Measurements from ENCODE around the gene BTBD1.

Gene BTBD1

GRCh38 chr15:83066734-83067637 lies at the start of gene BTBD1:
BTBD1 (minus strand) TSS chr15:83067252; CDS start chr15:83067151, 101 bp downstream.
- DNase-seq = peak; percentile 96

DNA sequence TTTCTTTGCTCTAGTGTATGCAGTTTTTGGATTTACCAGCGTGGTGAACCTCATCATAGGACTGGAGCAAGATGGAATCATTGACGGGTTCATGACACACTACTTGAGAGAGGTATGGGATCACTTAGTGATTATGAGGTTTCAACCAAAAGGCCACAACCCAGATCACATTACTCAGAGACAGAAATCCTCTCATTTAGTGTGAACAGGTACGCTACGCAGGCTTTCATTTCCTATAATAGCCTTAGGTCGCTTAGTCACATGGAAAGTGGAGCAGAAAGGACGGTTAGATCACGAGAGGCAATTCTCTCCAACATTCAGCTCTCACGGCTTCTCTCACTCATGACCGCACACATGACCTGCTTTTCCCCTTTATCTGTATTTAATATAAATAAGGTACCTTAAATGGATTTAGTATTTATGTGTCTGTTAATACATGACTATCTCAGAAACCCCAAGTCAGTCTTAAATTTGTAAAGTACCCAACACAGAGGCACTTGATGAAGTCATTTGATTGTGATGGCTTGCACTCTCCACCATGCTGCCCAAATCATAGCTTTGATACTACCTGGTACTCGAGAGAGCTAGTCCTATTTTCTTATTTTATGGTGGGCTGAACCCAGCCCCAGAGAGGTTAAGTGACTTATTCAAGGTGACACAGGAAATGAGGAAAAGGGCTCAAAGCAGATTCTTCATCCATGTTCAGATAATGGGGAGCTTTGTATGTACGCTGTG lies 48.9 kb upstream of the BTBD1 start:
- DNase-seq = no peak

DNA sequence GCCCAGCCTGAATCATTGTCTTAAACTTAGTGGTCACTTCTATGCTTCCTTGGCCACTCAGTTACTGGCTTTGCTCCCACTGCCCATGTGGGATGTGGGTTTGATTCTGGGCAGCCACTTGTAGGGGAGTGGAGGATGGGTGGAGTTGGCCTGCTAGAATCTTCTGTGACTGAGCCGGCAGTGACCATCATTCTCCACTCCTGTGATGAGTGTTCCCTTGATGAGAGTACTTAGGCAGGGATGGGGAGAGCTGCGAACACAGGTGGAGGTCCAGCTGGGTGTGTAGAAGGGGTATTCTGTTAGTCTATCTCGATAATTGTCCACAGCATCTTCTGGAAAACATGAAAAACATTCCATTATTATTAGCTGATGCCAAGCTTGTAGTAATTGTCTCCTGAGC lies 48.4 kb upstream of the BTBD1 start:
- no peak for DNase-seq

DNA sequence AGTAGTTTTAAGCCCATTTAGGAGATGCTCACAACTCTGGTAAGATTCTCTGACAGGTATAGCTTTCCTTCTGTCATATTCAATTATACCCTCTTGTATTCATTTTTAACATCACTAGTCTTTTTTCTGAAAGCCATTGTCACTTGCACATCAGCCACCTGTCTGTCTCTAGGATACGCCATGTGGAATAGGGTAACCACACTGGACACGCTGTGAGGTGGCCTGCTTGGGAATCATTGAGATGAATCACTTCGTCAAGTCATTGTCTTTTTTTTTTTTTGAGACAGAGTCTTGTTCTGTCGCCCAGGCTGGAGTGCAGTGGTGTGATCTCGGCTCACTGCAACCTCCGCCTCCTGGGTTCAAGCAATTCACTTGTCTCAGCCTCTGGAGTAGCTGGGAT lies 47.8 kb upstream of the BTBD1 start:
- no peak for DNase-seq

DNA sequence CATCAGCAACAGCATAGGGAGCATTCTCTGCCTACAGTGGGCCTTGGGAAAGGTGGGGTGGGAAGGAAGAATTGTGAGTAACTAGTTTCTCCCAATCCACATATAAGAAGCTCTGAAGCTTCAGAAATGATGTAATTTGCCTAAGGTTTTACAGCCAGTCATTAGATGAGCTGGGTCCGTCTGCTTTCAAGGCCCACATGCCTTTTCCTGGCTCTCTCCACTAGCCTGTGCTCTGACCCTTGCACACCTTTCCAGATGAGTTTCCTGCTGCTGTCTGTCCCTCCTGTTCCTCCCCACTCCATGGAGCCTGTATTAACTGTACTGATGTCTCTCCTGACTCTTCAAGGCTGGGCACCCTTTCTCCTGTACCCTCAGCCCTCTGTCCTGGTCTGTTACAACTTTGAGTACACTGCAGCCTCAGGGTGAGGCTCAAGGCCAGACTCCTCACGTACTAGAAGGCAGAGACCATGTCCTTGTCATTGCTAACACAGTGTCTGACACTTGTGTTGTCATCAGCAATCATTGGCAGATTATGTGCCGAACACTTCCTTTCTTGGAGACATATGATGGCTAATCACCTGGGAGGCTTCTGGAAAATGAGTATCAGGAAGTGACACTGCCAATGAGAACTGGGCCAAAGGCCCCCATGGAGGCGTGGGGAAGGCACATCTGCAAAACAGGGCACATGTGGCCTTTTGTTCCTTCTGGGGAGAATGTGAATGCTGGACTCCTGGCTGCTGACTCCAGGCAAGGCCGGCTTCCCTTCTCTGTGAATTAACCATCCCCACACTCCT lies 47.0 kb upstream of the BTBD1 start:
- no peak for DNase-seq

DNA sequence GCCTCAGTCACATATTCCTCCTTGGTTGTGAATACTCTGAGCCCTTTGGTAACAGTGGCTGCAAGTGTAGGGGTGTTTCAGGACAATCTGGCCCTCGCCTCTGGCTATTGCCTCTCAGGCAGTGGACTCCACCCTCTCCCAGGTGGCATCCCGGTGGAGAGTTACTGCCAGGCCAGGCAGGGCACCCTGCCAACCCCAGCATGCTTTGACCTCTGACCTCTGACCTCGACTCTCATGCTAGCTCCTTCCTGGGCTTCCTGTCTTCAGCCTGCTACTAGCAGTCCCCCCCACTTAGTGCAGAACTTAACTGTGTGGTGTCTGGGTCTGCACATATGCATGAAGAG lies 45.9 kb upstream of the BTBD1 start:
- DNase-seq = no peak

GRCh38 chr15:83112233-83112955 lies 45.3 kb upstream of the BTBD1 start:
- DNase-seq = no peak

- no peak for DNase-seq
These were observed 44.1 kb upstream of the BTBD1 start for GRCh38 chr15:83111149-83111548.

DNA sequence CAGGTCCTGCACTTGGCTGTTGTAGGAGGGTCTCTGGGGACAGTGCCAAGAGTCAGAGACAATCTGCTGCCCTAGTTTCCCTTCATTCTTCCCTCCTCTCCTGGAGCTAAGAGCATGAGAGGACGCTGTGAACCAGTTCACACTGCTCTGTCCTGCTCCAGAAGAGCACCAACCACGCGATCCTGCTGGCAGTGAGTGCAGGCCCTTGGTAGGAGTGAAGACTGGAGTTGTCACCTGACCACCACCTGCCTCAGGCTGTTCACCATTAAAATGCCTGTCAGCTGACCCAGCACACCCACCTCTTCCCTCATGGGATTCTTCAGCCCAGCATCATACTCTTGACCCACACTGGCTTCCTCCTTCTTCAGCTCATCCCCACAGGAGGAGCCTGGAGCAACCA lies 43.3 kb upstream of the BTBD1 start:
- no peak for DNase-seq

- DNase-seq = no peak
These were observed 42.5 kb upstream of the BTBD1 start for GRCh38 chr15:83109532-83109931.

DNA sequence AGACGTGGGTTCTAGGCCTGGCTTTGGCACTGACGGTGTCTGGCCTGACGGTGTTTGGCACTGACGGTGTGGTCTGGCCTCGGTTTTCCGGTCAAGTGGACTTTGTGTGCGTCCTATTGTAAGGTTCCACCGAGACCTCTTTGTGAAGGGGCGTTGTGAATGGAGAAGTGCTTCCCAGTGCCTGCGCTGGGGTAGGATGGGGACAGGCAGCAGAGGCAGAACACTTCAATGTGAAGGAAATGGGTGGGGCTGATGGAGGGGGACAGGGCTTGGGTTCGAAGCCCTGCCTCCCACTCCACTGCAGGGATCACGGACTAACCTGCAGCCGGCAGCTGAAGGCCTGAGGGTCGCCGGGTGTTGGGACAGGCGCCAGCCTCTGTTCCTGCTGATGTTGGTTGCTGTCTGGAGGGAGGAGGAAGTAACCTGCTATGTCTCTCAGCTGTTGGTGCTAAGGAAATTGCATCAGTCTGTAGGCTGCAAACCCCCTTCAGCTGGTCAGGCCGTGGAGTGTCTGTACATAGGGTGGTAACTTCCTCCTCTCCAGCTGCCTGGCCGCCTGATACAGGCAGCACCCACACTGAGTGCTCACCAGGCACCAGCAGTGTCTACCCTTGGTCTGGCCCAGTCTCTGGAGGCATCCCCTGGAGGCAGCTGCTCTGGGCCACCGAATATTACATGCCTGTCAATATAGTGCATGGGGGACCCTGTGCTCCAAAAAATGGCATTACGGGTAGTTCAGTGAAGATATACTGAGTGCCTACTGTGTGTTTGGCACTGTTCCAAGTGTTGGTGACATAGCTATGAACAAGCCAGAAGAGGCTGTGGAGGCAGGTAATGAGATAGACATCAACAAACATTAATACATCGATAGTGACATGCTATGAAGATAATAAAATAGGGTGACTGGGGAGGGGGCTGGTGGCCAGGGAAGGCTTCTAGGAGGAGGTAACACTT lies 41.5 kb upstream of the BTBD1 start:
- DNase-seq = peak; percentile 49

DNA sequence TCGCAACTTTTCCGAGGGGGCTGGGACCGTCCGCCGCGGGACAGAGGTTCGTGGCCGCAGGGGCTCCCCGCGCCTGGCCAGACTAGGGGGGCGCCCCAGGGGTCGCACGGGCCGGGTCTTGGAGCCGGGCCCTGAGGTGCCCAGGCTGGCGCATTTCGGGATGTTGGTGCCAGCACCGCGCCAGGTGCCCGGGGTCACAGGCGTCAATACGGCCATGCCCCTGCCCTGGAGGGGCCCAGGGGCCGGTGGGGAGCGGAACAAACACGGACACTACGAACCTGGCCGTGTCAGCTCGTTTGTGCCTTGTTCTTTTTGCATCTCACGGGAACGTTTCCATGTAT lies 40.8 kb upstream of the BTBD1 start:
- no peak for DNase-seq

- peak; percentile 61 for DNase-seq
These were observed 40.2 kb upstream of the BTBD1 start, which contains the start of gene TM6SF1 for GRCh38 chr15:83106994-83107840. TM6SF1 (plus strand) TSS chr15:83107645; CDS start chr15:83107681, 36 bp downstream.

DNA sequence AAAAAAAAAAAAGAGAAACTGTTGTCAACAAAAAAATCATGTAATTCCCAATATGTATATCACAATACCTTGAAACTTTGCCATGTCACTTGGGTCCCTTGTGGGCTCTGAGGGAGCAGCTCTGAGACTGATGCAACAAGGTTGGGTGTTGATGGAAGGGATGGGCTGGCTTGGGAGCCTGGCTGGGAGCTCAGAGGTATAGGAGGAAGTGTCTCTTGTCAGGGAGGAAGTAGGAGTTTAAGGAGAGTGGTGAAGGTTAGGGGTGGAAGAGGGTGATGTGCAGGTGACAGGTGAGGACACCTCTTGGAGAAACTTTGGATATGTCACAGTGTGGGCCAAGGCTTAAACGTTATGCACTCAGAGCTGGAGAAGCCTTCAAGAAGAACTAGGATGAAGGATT lies 38.4 kb upstream of the BTBD1 start:
- no peak for DNase-seq

GRCh38 chr15:83104141-83104540 lies 37.1 kb upstream of the BTBD1 start:
- no peak for DNase-seq

DNA sequence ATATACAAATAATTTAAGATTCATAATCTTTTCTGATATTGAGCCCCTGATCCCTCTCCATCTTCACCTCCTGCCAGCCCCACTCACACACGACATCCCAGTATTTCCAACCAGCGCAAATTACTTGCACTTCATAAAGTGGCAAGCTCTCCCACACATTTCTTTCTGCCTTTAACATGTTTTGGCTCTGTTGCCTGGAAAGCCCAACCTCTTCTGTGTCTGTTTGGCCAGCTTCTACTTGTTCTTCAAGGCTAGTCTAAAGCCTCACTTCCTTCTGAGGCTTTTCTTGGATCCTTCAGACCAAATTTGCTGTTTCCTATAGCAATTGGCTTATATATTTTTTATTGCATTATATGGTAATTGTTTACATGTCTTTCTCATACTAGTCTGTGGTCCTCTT lies 35.3 kb upstream of the BTBD1 start:
- DNase-seq = no peak

- no peak for DNase-seq
These were observed 33.1 kb upstream of the BTBD1 start for GRCh38 chr15:83100097-83100646.

DNA sequence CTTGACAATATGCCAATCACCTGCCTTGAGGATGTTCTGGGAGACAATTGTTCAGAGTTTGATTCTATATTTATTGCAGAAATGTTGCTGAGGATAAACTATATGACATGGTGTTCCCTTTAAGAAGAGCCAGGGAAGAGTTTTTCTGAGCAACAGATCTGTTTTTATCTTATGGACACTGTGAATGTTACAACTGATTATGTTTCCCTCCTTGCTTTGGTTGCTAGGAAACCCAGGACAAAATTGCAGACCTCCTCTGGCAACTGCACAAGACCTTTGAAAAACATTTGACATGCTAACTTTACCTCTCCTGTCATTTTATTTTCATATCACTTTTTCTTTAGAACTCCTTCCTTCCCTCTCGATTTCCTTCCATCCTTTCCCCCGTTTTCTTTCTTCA lies 32.2 kb upstream of the BTBD1 start:
- no peak for DNase-seq

DNA sequence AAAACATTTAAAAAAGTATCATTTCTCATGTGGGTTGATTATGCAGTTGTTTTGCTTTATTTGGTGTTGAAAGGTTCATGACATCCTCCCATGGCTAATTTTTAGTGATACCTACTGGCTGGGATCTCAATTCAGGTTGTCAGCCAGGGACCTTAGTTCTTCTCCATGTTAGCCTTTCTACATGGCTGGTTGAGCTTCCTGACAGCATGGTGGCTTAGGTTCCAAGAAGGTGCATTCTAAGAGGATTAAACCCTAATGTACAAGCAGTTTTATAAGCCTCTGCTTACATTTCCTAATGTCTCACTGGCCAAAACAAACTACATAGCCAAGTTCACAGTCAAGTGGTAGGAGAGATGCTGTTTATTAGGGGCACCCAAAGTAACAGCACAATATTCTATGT lies 31.0 kb upstream of the BTBD1 start:
- DNase-seq = peak; percentile 45

- no peak for DNase-seq
These were observed 27.5 kb upstream of the BTBD1 start for GRCh38 chr15:83094583-83094982.
